ENCODE measurements around the gene MAPT.

MAPT gene

GRCh38 chr17:45951403-45951802, 57.0 kb downstream of the MAPT start:
- no peak for TF ChIP-seq EZH2 (optimal IDR thresholded peaks at IDR 0.05; ENCODE audit: low read depth, low read length)
- no peak for TF ChIP-seq CTCF (IDR thresholded peaks at IDR 0.05; ENCODE audit: low read length)
- TF ChIP-seq EZH2phosphoT487 (IDR thresholded peaks at IDR 0.05; ENCODE audit: low read length): no peak
- no peak overlapping the region for H3K9ac ChIP-seq (ENCODE audit: low read length)
- no peaks in the 10 kb centered on the region for H3K9me3 ChIP-seq (replicated peaks; ENCODE audit: insufficient read depth, low read length)
- DNase-seq: no peak
- H3F3A ChIP-seq (ENCODE audit: insufficient read depth, low read length): no peaks in the 10 kb centered on the region
- 0 out of 2 replicates have a peak, but pooled peaks cover 4% of the 10 kb centered on the region for H3K4me1 ChIP-seq (ENCODE audit: low read length)
- H2AFZ ChIP-seq (ENCODE audit: low read length): no peak overlapping the region
- H3K36me3 ChIP-seq (replicated peaks; ENCODE audit: insufficient read depth, low read length): no peaks in the 10 kb centered on the region
- no peaks in the 10 kb centered on the region for H3K9me2 ChIP-seq (replicated peaks; ENCODE audit: insufficient read depth, low read length)
- H3K4me2 ChIP-seq (ENCODE audit: low read depth, low read length): no peak overlapping the region
- no peaks in the 10 kb centered on the region for H4K20me1 ChIP-seq (ENCODE audit: insufficient read depth, low read length)
- no peak overlapping the region for H3K27ac ChIP-seq (ENCODE audit: low read length)
- H3K27me3 ChIP-seq (replicated peaks; ENCODE audit: insufficient read depth, low read length): peaks cover 3% of the 10 kb centered on the region; the same call in 1 of the 2 replicates
- H3K79me2 ChIP-seq (ENCODE audit: low read length): no peaks in the 10 kb centered on the region
- no peak overlapping the region for H3K4me3 ChIP-seq (ENCODE audit: low read length)

- Histone ChIP-seq H3K9me2 (replicated peaks; ENCODE audit: insufficient read depth, low read length) (no peaks in the 10 kb centered on the region), H3K36me3 (replicated peaks; ENCODE audit: insufficient read depth, low read length) (no peaks in the 10 kb centered on the region), H3K9ac (ENCODE audit: low read length) (no peak overlapping the region), H4K20me1 (ENCODE audit: insufficient read depth, low read length) (no peaks in the 10 kb centered on the region), H3F3A (ENCODE audit: insufficient read depth, low read length) (no peaks in the 10 kb centered on the region), H3K27ac (ENCODE audit: low read length) (no peak overlapping the region), H3K4me1 (ENCODE audit: low read length) (0 out of 2 replicates have a peak, but pooled peaks cover 4% of the 10 kb centered on the region), H3K79me2 (ENCODE audit: low read length) (no peaks in the 10 kb centered on the region), H3K27me3 (replicated peaks; ENCODE audit: insufficient read depth, low read length) (peaks cover 3% of the 10 kb centered on the region; the same call in 1 of the 2 replicates), H3K9me3 (replicated peaks; ENCODE audit: insufficient read depth, low read length) (no peaks in the 10 kb centered on the region), H2AFZ (ENCODE audit: low read length) (no peak overlapping the region), H3K4me2 (ENCODE audit: low read depth, low read length) (no peak overlapping the region), H3K4me3 (ENCODE audit: low read length) (no peak overlapping the region)
- no peak for TF ChIP-seq CTCF (IDR thresholded peaks at IDR 0.05; ENCODE audit: low read length)
- no peak for TF ChIP-seq EZH2 (optimal IDR thresholded peaks at IDR 0.05; ENCODE audit: low read depth, low read length)
- no peak for TF ChIP-seq EZH2phosphoT487 (IDR thresholded peaks at IDR 0.05; ENCODE audit: low read length)
- DNase-seq: no peak
Observed at GRCh38 chr17:45951941-45952340, 57.6 kb downstream of the MAPT start.

- DNase-seq: no peak
- H3K9me3 ChIP-seq (replicated peaks; ENCODE audit: insufficient read depth, low read length): no peaks in the 10 kb centered on the region
- no peak overlapping the region for H2AFZ ChIP-seq (ENCODE audit: low read length)
- H3F3A ChIP-seq (ENCODE audit: insufficient read depth, low read length): no peaks in the 10 kb centered on the region
- no peaks in the 10 kb centered on the region for H4K20me1 ChIP-seq (ENCODE audit: insufficient read depth, low read length)
- peaks cover 3% of the 10 kb centered on the region; the same call in 1 of the 2 replicates for H3K27me3 ChIP-seq (replicated peaks; ENCODE audit: insufficient read depth, low read length)
- H3K36me3 ChIP-seq (replicated peaks; ENCODE audit: insufficient read depth, low read length): no peaks in the 10 kb centered on the region
- H3K9me2 ChIP-seq (replicated peaks; ENCODE audit: insufficient read depth, low read length): no peaks in the 10 kb centered on the region
- H3K4me2 ChIP-seq (ENCODE audit: low read depth, low read length): no peak overlapping the region
- H3K27ac ChIP-seq (ENCODE audit: low read length): no peak overlapping the region
- H3K79me2 ChIP-seq (ENCODE audit: low read length): no peaks in the 10 kb centered on the region
- 0 out of 2 replicates have a peak, but pooled peaks cover 4% of the 10 kb centered on the region for H3K4me1 ChIP-seq (ENCODE audit: low read length)
- no peak for TF ChIP-seq EZH2phosphoT487 (IDR thresholded peaks at IDR 0.05; ENCODE audit: low read length)
- no peak for TF ChIP-seq EZH2 (optimal IDR thresholded peaks at IDR 0.05; ENCODE audit: low read depth, low read length)
- TF ChIP-seq CTCF (IDR thresholded peaks at IDR 0.05; ENCODE audit: low read length): no peak
- H3K4me3 ChIP-seq (ENCODE audit: low read length): no peak overlapping the region
- no peak overlapping the region for H3K9ac ChIP-seq (ENCODE audit: low read length)
Observed at GRCh38 chr17:45952814-45953320, 58.5 kb downstream of the MAPT start.
